DOHH2 (cell line): Measurements from ENCODE around the gene ARID5A.

Experiments
- H3F3A ChIP-seq: fragments of 200-600 bp; sonication (generic), shearing (Covaris generic); 2 replicates; pipeline ENCODE4 v1.6.0; 2016; ENCODE audit warnings: antibody characterized with exemption, mild to moderate bottlenecking; ENCODE audit not compliant: control insufficient read depth, insufficient read depth
- H3K27ac ChIP-seq: fragments of 200-600 bp; sonication (generic); 2 replicates; pipeline ENCODE4 v1.5.1; 2014; ENCODE audit warnings: low read depth, mild to moderate bottlenecking, low read length, moderate library complexity
- H3K27me3 ChIP-seq: fragments of 200-600 bp; sonication (generic); 2 replicates; pipeline ENCODE4 v1.6.1; 2014; ENCODE audit warnings: mild to moderate bottlenecking, low read length, mixed read lengths; ENCODE audit not compliant: control insufficient read depth
- H3K36me3 ChIP-seq: fragments of 200-600 bp; sonication (generic); 2 replicates; pipeline ENCODE4 v1.6.1; 2014; ENCODE audit warnings: mild to moderate bottlenecking, low read length, moderate library complexity, mixed read lengths; ENCODE audit not compliant: control insufficient read depth
- H3K4me1 ChIP-seq: fragments of 200-600 bp; sonication (generic); 2 replicates; pipeline ENCODE4 v1.6.1; 2014; ENCODE audit warnings: mild to moderate bottlenecking, low read length, mixed read lengths; ENCODE audit not compliant: control insufficient read depth
- H3K4me2 ChIP-seq: fragments of 200-600 bp; sonication (generic); 2 replicates; pipeline ENCODE4 v1.6.0; 2014; ENCODE audit warnings: mild to moderate bottlenecking, low read length, moderate library complexity
- H3K4me3 ChIP-seq: fragments of 200-600 bp; sonication (generic); 2 replicates; pipeline ENCODE4 v1.5.1; 2014; ENCODE audit warnings: mild to moderate bottlenecking, low read length, mixed read lengths
- H3K79me2 ChIP-seq: fragments of 200-600 bp; sonication (generic); 2 replicates; pipeline ENCODE4 v1.6.1; 2014; ENCODE audit warnings: mild to moderate bottlenecking, low read length, mixed read lengths; ENCODE audit not compliant: control insufficient read depth
- H3K9me2 ChIP-seq: fragments of 200-600 bp; sonication (generic); replicated peaks from 2 replicates; pipeline ENCODE4 v1.6.1; 2014; ENCODE audit warnings: mild to moderate bottlenecking, low read length, mixed read lengths; ENCODE audit not compliant: control insufficient read depth
- H3K9me3 ChIP-seq: fragments of 200-600 bp; sonication (generic); 2 replicates; pipeline ENCODE4 v1.6.1; 2014; ENCODE audit warnings: antibody characterized with exemption, low read length, mixed read lengths; ENCODE audit not compliant: control insufficient read depth, insufficient read depth
- H4K20me1 ChIP-seq: fragments of 200-600 bp; sonication (generic); 2 replicates; pipeline ENCODE4 v1.6.0; 2014; ENCODE audit warnings: low read depth, mild to moderate bottlenecking, antibody characterized with exemption, low read length, moderate library complexity; ENCODE audit not compliant: control insufficient read depth, insufficient read depth
- CTCF ChIP-seq: fragments of 200-600 bp; sonication (generic); IDR thresholded peaks from one replicate; pipeline ENCODE4 v1.5.1; 2014; ENCODE audit warnings: antibody characterized with exemption, mild to moderate bottlenecking, low read depth, low read length; ENCODE audit not compliant: poor library complexity, severe bottlenecking
- EZH2phosphoT487 ChIP-seq: fragments of 200-600 bp; sonication (generic); IDR thresholded peaks from 2 replicates; pipeline ENCODE4 v1.6.1; 2017; ENCODE audit warnings: borderline replicate concordance, mild to moderate bottlenecking, antibody characterized with exemption, low read length, moderate library complexity, mixed read lengths

ARID5A gene

DNA sequence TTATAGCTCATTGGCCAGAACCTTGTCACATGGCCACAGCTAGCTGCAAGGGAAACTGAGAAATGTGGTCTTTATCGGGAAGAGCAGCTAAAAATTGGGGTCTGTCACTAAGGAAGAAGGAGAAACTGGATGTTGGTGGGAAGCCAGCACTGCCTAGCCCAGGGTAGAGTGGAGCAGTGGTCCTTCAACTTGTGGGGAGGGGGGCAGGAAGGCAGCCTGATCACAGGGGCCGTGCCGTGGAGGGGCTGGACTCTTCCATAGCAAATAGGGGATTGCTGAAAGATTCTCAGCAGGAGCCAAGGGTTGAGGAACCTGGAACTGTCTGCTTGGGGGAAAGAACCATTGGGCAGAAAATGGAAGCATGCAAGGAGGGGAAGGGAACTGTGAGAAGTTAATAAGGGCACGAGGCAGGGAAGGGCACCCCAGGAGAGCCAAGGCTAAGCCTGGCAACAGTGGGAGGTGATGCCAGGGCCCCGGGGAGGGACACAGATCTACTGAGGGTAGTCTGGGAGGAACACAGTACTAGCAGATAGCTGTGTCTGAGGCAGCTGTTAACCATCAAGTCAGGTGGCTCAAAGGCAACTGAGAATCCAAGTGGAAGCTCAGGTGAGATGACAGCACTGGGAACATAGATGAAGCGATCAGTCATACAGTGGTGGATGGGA is 25.5 kb upstream of the ARID5A start:
- no peaks in the 10 kb centered on the region for H3K79me2 ChIP-seq
- no peaks in the 10 kb centered on the region for H3F3A ChIP-seq
- H3K4me3 ChIP-seq = no peak overlapping the region
- no peaks in the 10 kb centered on the region for H4K20me1 ChIP-seq
- H3K9me2 ChIP-seq = no peaks in the 10 kb centered on the region
- no peak overlapping the region for H3K27ac ChIP-seq
- H3K36me3 ChIP-seq = no peaks in the 10 kb centered on the region
- H3K4me1 ChIP-seq = peaks cover 20% of the 10 kb centered on the region
- H3K9me3 ChIP-seq = no peaks in the 10 kb centered on the region
- H3K27me3 ChIP-seq = peaks cover 15% of the 10 kb centered on the region
- no peak overlapping the region for H3K4me2 ChIP-seq
- TF ChIP-seq CTCF (no peak), EZH2phosphoT487 (no peak)

- no peaks in the 10 kb centered on the region for H3K9me3 ChIP-seq
- H3K4me3 ChIP-seq = no peak overlapping the region
- no peaks in the 10 kb centered on the region for H3K79me2 ChIP-seq
- no peak for TF ChIP-seq EZH2phosphoT487
- TF ChIP-seq CTCF = no peak
- peaks cover 15% of the 10 kb centered on the region for H3K27me3 ChIP-seq
- H3K4me2 ChIP-seq = no peak overlapping the region
- no peaks in the 10 kb centered on the region for H3F3A ChIP-seq
- H3K27ac ChIP-seq = no peak overlapping the region
- H3K9me2 ChIP-seq = no peaks in the 10 kb centered on the region
- H3K4me1 ChIP-seq = peaks cover 20% of the 10 kb centered on the region
- H4K20me1 ChIP-seq = no peaks in the 10 kb centered on the region
- H3K36me3 ChIP-seq = no peaks in the 10 kb centered on the region
Observed at GRCh38 chr2:96511851-96512250, 24.7 kb upstream of the ARID5A start.

- no peak overlapping the region for H3K4me3 ChIP-seq
- peaks cover 20% of the 10 kb centered on the region for H3K4me1 ChIP-seq
- no peak for TF ChIP-seq EZH2phosphoT487
- no peak for TF ChIP-seq CTCF
- no peaks in the 10 kb centered on the region for H3F3A ChIP-seq
- no peak overlapping the region for H3K4me2 ChIP-seq
- no peaks in the 10 kb centered on the region for H3K79me2 ChIP-seq
- H3K27ac ChIP-seq = no peak overlapping the region
- H3K9me3 ChIP-seq = peaks cover 4% of the 10 kb centered on the region; the same call in 1 of the 2 replicates
- H3K36me3 ChIP-seq = no peaks in the 10 kb centered on the region
- H3K27me3 ChIP-seq = peaks cover 15% of the 10 kb centered on the region
- no peaks in the 10 kb centered on the region for H3K9me2 ChIP-seq
- H4K20me1 ChIP-seq = no peaks in the 10 kb centered on the region
Observed at GRCh38 chr2:96512341-96512740, 24.2 kb upstream of the ARID5A start.
